ENCODE measurements around the gene ADSL.

The ADSL gene

GRCh38 chr22:40340044-40340443 lies 6.3 kb upstream of the ADSL start:
- no peak overlapping the region for H3K4me3 Mint-ChIP-seq
- H3K27ac Mint-ChIP-seq = no peak overlapping the region
- H3K9me3 Mint-ChIP-seq = no peaks in the 10 kb centered on the region
- H3K4me1 Mint-ChIP-seq = peaks cover 36% of the 10 kb centered on the region
- no peak for ATAC-seq
- peaks cover 7% of the 10 kb centered on the region for H3K36me3 Mint-ChIP-seq
- no peaks in the 10 kb centered on the region for H3K27me3 Mint-ChIP-seq

GRCh38 chr22:40341604-40342003 lies 4.7 kb upstream of the ADSL start:
- Mint-ChIP-seq H3K9me3 (no peaks in the 10 kb centered on the region), H3K4me1 (peaks cover 22% of the 10 kb centered on the region), H3K27ac (no peak overlapping the region), H3K4me3 (no peak overlapping the region), H3K36me3 (peaks cover 7% of the 10 kb centered on the region), H3K27me3 (no peaks in the 10 kb centered on the region)
- ATAC-seq = no peak

GRCh38 chr22:40342521-40342920 lies 3.8 kb upstream of the ADSL start:
- no peak for ATAC-seq
- Mint-ChIP-seq H3K27me3 (no peaks in the 10 kb centered on the region), H3K4me3 (no peak overlapping the region), H3K4me1 (peaks cover 30% of the 10 kb centered on the region), H3K36me3 (peaks cover 7% of the 10 kb centered on the region), H3K27ac (peak overlapping the region; percentile 1), H3K9me3 (no peaks in the 10 kb centered on the region)

GRCh38 chr22:40345271-40345670 lies 1.0 kb upstream of the ADSL start:
- no peak for ATAC-seq
- H3K4me1 Mint-ChIP-seq = peaks cover 29% of the 10 kb centered on the region
- H3K27me3 Mint-ChIP-seq = no peaks in the 10 kb centered on the region
- no peaks in the 10 kb centered on the region for H3K9me3 Mint-ChIP-seq
- peaks cover 6% of the 10 kb centered on the region for H3K36me3 Mint-ChIP-seq
- H3K27ac Mint-ChIP-seq = peak overlapping the region; percentile 95
- H3K4me3 Mint-ChIP-seq = peak overlapping the region; percentile 98

GRCh38 chr22:40345815-40346184 lies 500 bp upstream of the ADSL start:
- Mint-ChIP-seq H3K9me3 (no peaks in the 10 kb centered on the region), H3K4me1 (peaks cover 29% of the 10 kb centered on the region), H3K27ac (peak overlapping the region; percentile 95), H3K27me3 (no peaks in the 10 kb centered on the region), H3K4me3 (peak overlapping the region; percentile 98), H3K36me3 (peaks cover 6% of the 10 kb centered on the region)
- peak; percentile 74 for ATAC-seq

GRCh38 chr22:40347300-40347699 lies 1.0 kb downstream of the ADSL start:
- no peak for ATAC-seq
- H3K27ac Mint-ChIP-seq = peak overlapping the region; percentile 95
- H3K36me3 Mint-ChIP-seq = peaks cover 6% of the 10 kb centered on the region
- H3K27me3 Mint-ChIP-seq = no peaks in the 10 kb centered on the region
- peaks cover 21% of the 10 kb centered on the region for H3K4me1 Mint-ChIP-seq
- peak overlapping the region; percentile 98 for H3K4me3 Mint-ChIP-seq
- H3K9me3 Mint-ChIP-seq = no peaks in the 10 kb centered on the region

- Mint-ChIP-seq H3K4me1 (peaks cover 16% of the 10 kb centered on the region), H3K4me3 (peak overlapping the region; percentile 98), H3K9me3 (no peaks in the 10 kb centered on the region), H3K27ac (peak overlapping the region; percentile 95), H3K36me3 (peaks cover 9% of the 10 kb centered on the region), H3K27me3 (no peaks in the 10 kb centered on the region)
- ATAC-seq = no peak
These were observed 1.8 kb downstream of the ADSL start for GRCh38 chr22:40348025-40348658.

GRCh38 chr22:40352763-40353162 lies 6.5 kb downstream of the ADSL start:
- H3K27ac Mint-ChIP-seq = no peak overlapping the region
- H3K4me1 Mint-ChIP-seq = peaks cover 9% of the 10 kb centered on the region
- H3K9me3 Mint-ChIP-seq = no peaks in the 10 kb centered on the region
- ATAC-seq = no peak
- H3K27me3 Mint-ChIP-seq = no peaks in the 10 kb centered on the region
- H3K4me3 Mint-ChIP-seq = no peak overlapping the region
- H3K36me3 Mint-ChIP-seq = peaks cover 25% of the 10 kb centered on the region

- no peak for ATAC-seq
- no peaks in the 10 kb centered on the region for H3K9me3 Mint-ChIP-seq
- H3K4me1 Mint-ChIP-seq = no peaks in the 10 kb centered on the region
- H3K27me3 Mint-ChIP-seq = no peaks in the 10 kb centered on the region
- H3K27ac Mint-ChIP-seq = no peak overlapping the region
- peaks cover 76% of the 10 kb centered on the region for H3K36me3 Mint-ChIP-seq
- H3K4me3 Mint-ChIP-seq = no peak overlapping the region
These were observed 14.8 kb downstream of the ADSL start for GRCh38 chr22:40361100-40361499.

GRCh38 chr22:40363059-40363458 lies 16.8 kb downstream of the ADSL start:
- Mint-ChIP-seq H3K4me1 (no peaks in the 10 kb centered on the region), H3K9me3 (no peaks in the 10 kb centered on the region), H3K36me3 (peaks cover 81% of the 10 kb centered on the region), H3K4me3 (no peak overlapping the region), H3K27me3 (no peaks in the 10 kb centered on the region), H3K27ac (no peak overlapping the region)
- no peak for ATAC-seq

- H3K4me1 Mint-ChIP-seq = no peaks in the 10 kb centered on the region
- ATAC-seq = no peak
- H3K27me3 Mint-ChIP-seq = no peaks in the 10 kb centered on the region
- H3K4me3 Mint-ChIP-seq = no peak overlapping the region
- H3K27ac Mint-ChIP-seq = no peak overlapping the region
- H3K36me3 Mint-ChIP-seq = peaks cover 75% of the 10 kb centered on the region
- no peaks in the 10 kb centered on the region for H3K9me3 Mint-ChIP-seq
These were observed 18.1 kb downstream of the ADSL start for GRCh38 chr22:40364431-40364830.

- Mint-ChIP-seq H3K9me3 (no peaks in the 10 kb centered on the region), H3K4me3 (no peak overlapping the region), H3K36me3 (peaks cover 66% of the 10 kb centered on the region), H3K27ac (no peak overlapping the region), H3K4me1 (peaks cover 2% of the 10 kb centered on the region), H3K27me3 (no peaks in the 10 kb centered on the region)
- ATAC-seq = no peak
These were observed 19.8 kb downstream of the ADSL start for GRCh38 chr22:40366068-40366467.

GRCh38 chr22:40367342-40367741 lies 21.0 kb downstream of the ADSL start:
- peaks cover 13% of the 10 kb centered on the region for H3K4me1 Mint-ChIP-seq
- peaks cover 55% of the 10 kb centered on the region for H3K36me3 Mint-ChIP-seq
- no peak overlapping the region for H3K4me3 Mint-ChIP-seq
- ATAC-seq = no peak
- H3K9me3 Mint-ChIP-seq = no peaks in the 10 kb centered on the region
- H3K27me3 Mint-ChIP-seq = no peaks in the 10 kb centered on the region
- H3K27ac Mint-ChIP-seq = no peak overlapping the region

- H3K4me3 Mint-ChIP-seq = no peak overlapping the region
These were observed 21.7 kb downstream of the ADSL start for GRCh38 chr22:40368016-40368415.

GRCh38 chr22:40368836-40369235 lies 22.5 kb downstream of the ADSL start:
- Mint-ChIP-seq H3K27ac (no peak overlapping the region), H3K27me3 (no peaks in the 10 kb centered on the region), H3K36me3 (peaks cover 47% of the 10 kb centered on the region), H3K4me3 (no peak overlapping the region), H3K4me1 (peaks cover 25% of the 10 kb centered on the region), H3K9me3 (no peaks in the 10 kb centered on the region)
- ATAC-seq = no peak

More at GRCh38 chr22:40368016-40368415, 21.7 kb downstream of the ADSL start:
- no peaks in the 10 kb centered on the region for H3K9me3 Mint-ChIP-seq
- H3K27me3 Mint-ChIP-seq = no peaks in the 10 kb centered on the region
- no peak overlapping the region for H3K27ac Mint-ChIP-seq
- peaks cover 20% of the 10 kb centered on the region for H3K4me1 Mint-ChIP-seq
- ATAC-seq = no peak
- peaks cover 49% of the 10 kb centered on the region for H3K36me3 Mint-ChIP-seq

GRCh38 chr22:40374567-40374966 lies 28.3 kb downstream of the ADSL start:
- Mint-ChIP-seq H3K9me3 (no peaks in the 10 kb centered on the region), H3K27me3 (no peaks in the 10 kb centered on the region), H3K36me3 (peaks cover 6% of the 10 kb centered on the region), H3K27ac (peak overlapping the region; percentile 72), H3K4me3 (no peak overlapping the region), H3K4me1 (peaks cover 64% of the 10 kb centered on the region)
- ATAC-seq = no peak
